Activated CD8-positive, alpha-beta memory T cell treated with anti-CD3 and anti-CD28 coated beads, Interleukin-2, amount 50 U/mL, for 1 hour (primary cell): ENCODE measurements around the gene ITPK1.

Source experiments
- DNase-seq: peaks from one replicate; pipeline ENCODE4 v3.0.0-alpha.2; 2020; ENCODE audit errors: extremely low read depth

ITPK1 gene

GRCh38 chr14:92953526-92953925 lies 162.2 kb downstream of the ITPK1 start:
- no peak for DNase-seq

GRCh38 chr14:92952481-92953298 lies 163.0 kb downstream of the ITPK1 start:
- no peak for DNase-seq

- DNase-seq, result peak; percentile 31
These were observed 163.7 kb downstream of the ITPK1 start for GRCh38 chr14:92951912-92952471.

GRCh38 chr14:92951261-92951660 lies 164.5 kb downstream of the ITPK1 start:
- no peak for DNase-seq

GRCh38 chr14:92950773-92951172 lies 165.0 kb downstream of the ITPK1 start:
- no peak for DNase-seq

- DNase-seq, result no peak
These were observed 165.6 kb downstream of the ITPK1 start for GRCh38 chr14:92950193-92950540.

GRCh38 chr14:92949496-92950192 lies 166.1 kb downstream of the ITPK1 start:
- no peak for DNase-seq

- no peak for DNase-seq
These were observed 167.1 kb downstream of the ITPK1 start for GRCh38 chr14:92948647-92949046.

- DNase-seq, result no peak
These were observed 168.7 kb downstream of the ITPK1 start for GRCh38 chr14:92946847-92947545.

GRCh38 chr14:92945959-92946846 lies 169.5 kb downstream of the ITPK1 start:
- no peak for DNase-seq

GRCh38 chr14:92945544-92945943 lies 170.2 kb downstream of the ITPK1 start:
- DNase-seq, result no peak

- DNase-seq, result no peak
These were observed 170.7 kb downstream of the ITPK1 start for GRCh38 chr14:92944976-92945375.

- no peak for DNase-seq
These were observed 171.7 kb downstream of the ITPK1 start for GRCh38 chr14:92943855-92944570.

- DNase-seq, result no peak
These were observed 172.6 kb downstream of the ITPK1 start for GRCh38 chr14:92942976-92943710.

- DNase-seq, result no peak
These were observed 173.1 kb downstream of the ITPK1 start for GRCh38 chr14:92942576-92942975.

GRCh38 chr14:92942136-92942535 lies 173.6 kb downstream of the ITPK1 start:
- no peak for DNase-seq

GRCh38 chr14:92941531-92941930 lies 174.2 kb downstream of the ITPK1 start:
- DNase-seq, result no peak

GRCh38 chr14:92940543-92940942 lies 175.2 kb downstream of the ITPK1 start:
- DNase-seq, result no peak

- no peak for DNase-seq
These were observed 176.0 kb downstream of the ITPK1 start for GRCh38 chr14:92939699-92940098.
